ENCODE measurements around the gene RGL4. TPM values are rescaled to one million over a fixed set of nuclear protein-coding genes. Genes with fewer than 3 reads are reported as not detected.
"Not testable (repeated sequence)": the region's sequence is repeated elsewhere in the genome, so short reads cannot be mapped to it uniquely, and the experiment has no call there.

Gene RGL4
- polyA plus RNA-seq, 5 donors = 2.7 to 5.0 (median 4.1) TPM

- not testable (repeated sequence) for DNase-seq
These were observed 13.7 kb upstream of the RGL4 start for GRCh38 chr22:23676841-23677700.

- DNase-seq = no peak
These were observed 13.2 kb upstream of the RGL4 start for GRCh38 chr22:23677701-23677995.

GRCh38 chr22:23678133-23678532, 12.7 kb upstream of the RGL4 start:
- DNase-seq = no peak

GRCh38 chr22:23681026-23681809, 9.6 kb upstream of the RGL4 start:
- no peak for DNase-seq

GRCh38 chr22:23682077-23682476, 8.7 kb upstream of the RGL4 start:
- no peak for DNase-seq

- no peak for DNase-seq
These were observed 7.9 kb upstream of the RGL4 start for GRCh38 chr22:23682827-23683355.

GRCh38 chr22:23683545-23683944, 7.3 kb upstream of the RGL4 start:
- DNase-seq = no peak

GRCh38 chr22:23684026-23684425, 6.8 kb upstream of the RGL4 start:
- no peak for DNase-seq

GRCh38 chr22:23684561-23685031, 6.2 kb upstream of the RGL4 start:
- DNase-seq = no peak

- DNase-seq = no peak
These were observed 5.5 kb upstream of the RGL4 start for GRCh38 chr22:23685205-23685784.

GRCh38 chr22:23686416-23687024, 4.3 kb upstream of the RGL4 start:
- no peak for DNase-seq

- DNase-seq = no peak
These were observed 2.7 kb upstream of the RGL4 start for GRCh38 chr22:23688121-23688520.

- no peak for DNase-seq
These were observed 2.2 kb upstream of the RGL4 start for GRCh38 chr22:23688571-23688970.

- no peak for DNase-seq
These were observed 1.4 kb upstream of the RGL4 start for GRCh38 chr22:23689414-23689813.

- no peak for DNase-seq
These were observed 1.1 kb downstream of the RGL4 start for GRCh38 chr22:23691748-23692423.

GRCh38 chr22:23692598-23693291, 1.9 kb downstream of the RGL4 start:
- DNase-seq = no peak

GRCh38 chr22:23693979-23694680, 3.3 kb downstream of the RGL4 start:
- no peak for DNase-seq

GRCh38 chr22:23695141-23695540, 4.3 kb downstream of the RGL4 start:
- DNase-seq = no peak

GRCh38 chr22:23695571-23696325, 4.9 kb downstream of the RGL4 start:
- no peak for DNase-seq
